ENCODE data around the gene ZNF581.

DNA sequence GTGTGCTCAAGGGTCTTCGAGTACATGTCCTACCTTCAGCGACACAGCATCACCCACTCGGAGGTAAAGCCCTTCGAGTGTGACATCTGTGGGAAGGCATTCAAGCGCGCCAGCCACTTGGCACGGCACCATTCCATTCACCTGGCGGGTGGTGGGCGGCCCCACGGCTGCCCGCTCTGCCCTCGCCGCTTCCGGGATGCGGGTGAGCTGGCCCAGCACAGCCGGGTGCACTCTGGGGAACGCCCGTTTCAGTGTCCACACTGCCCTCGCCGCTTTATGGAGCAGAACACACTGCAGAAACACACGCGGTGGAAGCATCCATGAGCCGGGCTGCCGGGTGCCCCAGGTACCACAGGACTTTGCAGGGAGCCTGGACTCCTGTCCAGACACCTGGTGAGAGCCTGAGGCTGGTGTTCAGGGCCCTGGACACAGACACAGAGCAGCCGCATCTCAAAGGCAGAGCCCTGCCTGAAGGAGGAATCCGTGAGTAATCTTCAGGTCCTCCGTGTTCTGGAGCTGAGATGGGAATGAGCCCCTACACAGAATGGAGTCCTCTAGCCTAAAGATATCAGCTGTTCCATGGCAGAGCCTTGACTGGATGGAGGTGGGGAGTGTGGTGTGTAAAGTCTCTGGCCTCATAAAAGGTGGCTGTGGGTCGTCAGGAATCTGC, 1.5 kb downstream of the ZNF581 start:
- TF ChIP-seq, protein P1, sequence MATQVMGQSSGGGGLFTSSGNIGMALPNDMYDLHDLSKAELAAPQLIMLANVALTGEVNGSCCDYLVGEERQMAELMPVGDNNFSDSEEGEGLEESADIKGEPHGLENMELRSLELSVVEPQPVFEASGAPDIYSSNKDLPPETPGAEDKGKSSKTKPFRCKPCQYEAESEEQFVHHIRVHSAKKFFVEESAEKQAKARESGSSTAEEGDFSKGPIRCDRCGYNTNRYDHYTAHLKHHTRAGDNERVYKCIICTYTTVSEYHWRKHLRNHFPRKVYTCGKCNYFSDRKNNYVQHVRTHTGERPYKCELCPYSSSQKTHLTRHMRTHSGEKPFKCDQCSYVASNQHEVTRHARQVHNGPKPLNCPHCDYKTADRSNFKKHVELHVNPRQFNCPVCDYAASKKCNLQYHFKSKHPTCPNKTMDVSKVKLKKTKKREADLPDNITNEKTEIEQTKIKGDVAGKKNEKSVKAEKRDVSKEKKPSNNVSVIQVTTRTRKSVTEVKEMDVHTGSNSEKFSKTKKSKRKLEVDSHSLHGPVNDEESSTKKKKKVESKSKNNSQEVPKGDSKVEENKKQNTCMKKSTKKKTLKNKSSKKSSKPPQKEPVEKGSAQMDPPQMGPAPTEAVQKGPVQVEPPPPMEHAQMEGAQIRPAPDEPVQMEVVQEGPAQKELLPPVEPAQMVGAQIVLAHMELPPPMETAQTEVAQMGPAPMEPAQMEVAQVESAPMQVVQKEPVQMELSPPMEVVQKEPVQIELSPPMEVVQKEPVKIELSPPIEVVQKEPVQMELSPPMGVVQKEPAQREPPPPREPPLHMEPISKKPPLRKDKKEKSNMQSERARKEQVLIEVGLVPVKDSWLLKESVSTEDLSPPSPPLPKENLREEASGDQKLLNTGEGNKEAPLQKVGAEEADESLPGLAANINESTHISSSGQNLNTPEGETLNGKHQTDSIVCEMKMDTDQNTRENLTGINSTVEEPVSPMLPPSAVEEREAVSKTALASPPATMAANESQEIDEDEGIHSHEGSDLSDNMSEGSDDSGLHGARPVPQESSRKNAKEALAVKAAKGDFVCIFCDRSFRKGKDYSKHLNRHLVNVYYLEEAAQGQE (IDR thresholded peaks at IDR 0.05; ENCODE audit: borderline replicate concordance) = no peak
- no peak for TF ChIP-seq POLR2AphosphoS5 (IDR thresholded peaks at IDR 0.05)
- TF ChIP-seq CTCF (IDR thresholded peaks at IDR 0.05; ENCODE audit: poor library complexity, severe bottlenecking) = no peak
- TF ChIP-seq EP300 (conservative IDR thresholded peaks at IDR 0.05; ENCODE audit: poor library complexity, severe bottlenecking) = no peak
- no peak for TF ChIP-seq SMC3 (conservative IDR thresholded peaks at IDR 0.05; ENCODE audit: poor library complexity)
- no peak for TF ChIP-seq MXI1 (conservative IDR thresholded peaks at IDR 0.05; ENCODE audit: poor library complexity, severe bottlenecking)
